K562 (cell line): ENCODE data around the gene MYH9. TPM values are rescaled to one million over a fixed set of nuclear protein-coding genes. Genes with fewer than 3 reads are reported as not detected.

Source experiments
- CCAR2 ChIP-seq: fragments of 200-400 bp; formaldehyde crosslinking; IDR thresholded peaks from 2 replicates; pipeline ENCODE4 v1.6.1; 2017; ENCODE audit warnings: mild to moderate bottlenecking, low read depth, low read length
- CTBP1 ChIP-seq: fragments of 450-650 bp; IDR thresholded peaks from 2 replicates; pipeline ENCODE4 v1.6.1; 2016; ENCODE audit warnings: borderline replicate concordance
- ILK ChIP-seq: fragments of 450-650 bp; IDR thresholded peaks from 2 replicates; pipeline ENCODE4 v1.6.1; 2016; ENCODE audit warnings: missing genetic modification characterization, low read depth, mild to moderate bottlenecking, missing compliant biosample characterization, moderate library complexity, borderline replicate concordance
- KDM4B ChIP-seq, 2 experiments: fragments of 450-650 bp in 1 of 2; sonication (generic) in 1 of 2; IDR thresholded peaks; 2 replicates each; pipeline ENCODE4 v1.6.1; 2016 to 2017; ENCODE audit warnings: borderline replicate concordance in 2 of 2, antibody characterized with exemption in 1 of 2, low read depth in 1 of 2, mild to moderate bottlenecking in 1 of 2
- KLF10 ChIP-seq: fragments of 250-450 bp; sonication (Bioruptor Pico); IDR thresholded peaks from 2 replicates; pipeline ENCODE4 v1.6.1; 2021; ENCODE audit warnings: matching md5 sums
- NUFIP1 ChIP-seq: fragments of 450-650 bp; IDR thresholded peaks from 2 replicates; pipeline ENCODE4 v1.6.1; 2018; ENCODE audit not compliant: partially characterized antibody
- POLR2B ChIP-seq: fragments of 450-650 bp; IDR thresholded peaks from 2 replicates; pipeline ENCODE4 v1.6.1; 2018; ENCODE audit warnings: low read depth; ENCODE audit not compliant: partially characterized antibody
- SIRT6 ChIP-seq: IDR thresholded peaks from one replicate; pipeline ENCODE4 v1.6.1; 2012; ENCODE audit warnings: low read depth, mild to moderate bottlenecking, control low read depth, inconsistent platforms, low read length, moderate library complexity
- TCF3 ChIP-seq: sonication (generic); formaldehyde crosslinking; IDR thresholded peaks from 2 replicates; pipeline ENCODE4 v1.4.0; 2020; ENCODE audit warnings: mild to moderate bottlenecking, missing genetic modification reagents
- ZNF274 ChIP-seq: IDR thresholded peaks from 2 replicates; pipeline ENCODE4 v1.6.1; 2011; ENCODE audit warnings: low read depth, mild to moderate bottlenecking, low read length, moderate library complexity, borderline replicate concordance
- polyA plus RNA-seq, 8 experiments: library from polyadenylated mRNA; depleted of rRNA in 4 of 8; stranded (reverse) in 5 of 8; unstranded in 3 of 8; fragments of >200 nt; fragmentation: Nextera tagmentation in 2 of 8; fragmentation: Illumina TruSeq in 1 of 8; extraction: Ambion mirVana in 2 of 8; extraction: Trizol in 1 of 8; gene quantifications; 2 replicates each; pipeline versions ENCODE4 v1.2.1 to v1.2.3, GENCODE V29; 2011 to 2014; ENCODE audit warnings: inconsistent platforms in 1 of 8, missing spikeins in 1 of 8
- total RNA-seq, 7 experiments: library from RNA; depleted of rRNA in 6 of 7; stranded (reverse); fragments of >200 nt in 6 of 7; fragmentation: Illumina TruSeq in 2 of 7; extraction: Trizol in 2 of 7; gene quantifications; 2 replicates each; pipeline versions ENCODE4 v1.2.1 to v1.2.3, GENCODE V29; 2011 to 2021; ENCODE audit warnings: low replicate concordance in 1 of 7
- TF ChIP-seq, protein P1 (sequence below), 2 experiments: fragments of 450-650 bp in 1 of 2; sonication (generic) in 1 of 2; formaldehyde crosslinking in 1 of 2; IDR thresholded peaks; 2 replicates each; pipeline versions ENCODE4 v1.7.1 to v1.9.0; 2016 to 2022; ENCODE audit warnings: inconsistent platforms in 1 of 2, mild to moderate bottlenecking in 1 of 2, missing genetic modification reagents in 1 of 2
- TF ChIP-seq, protein P2 (sequence below): fragments of 250-450 bp; sonication (Bioruptor Pico); IDR thresholded peaks from 2 replicates; pipeline ENCODE4 v1.8.0; 2021; ENCODE audit warnings: mild to moderate bottlenecking, moderate library complexity
- TF ChIP-seq, protein P3 (sequence below), 3 experiments: IDR thresholded peaks in 2 of 3; conservative IDR thresholded peaks in 1 of 3; 2 replicates each; pipeline ENCODE4 v1.5.1; 2011 to 2012; ENCODE audit warnings: low read length in 3 of 3, mild to moderate bottlenecking in 3 of 3, control low read depth in 2 of 3, improper control_type of control experiment in 1 of 3, inconsistent platforms in 1 of 3, low read depth in 1 of 3, mixed read lengths in 1 of 3, moderate library complexity in 1 of 3; ENCODE audit not compliant: insufficient read depth in 2 of 3

Gene MYH9
- total and polyA plus RNA-seq, 9 of the 15 experiments (the other 6 are each of a cell fraction or from before 2014, with no cell fraction given), result 0.71 to 111 (median 24.6) TPM

DNA sequence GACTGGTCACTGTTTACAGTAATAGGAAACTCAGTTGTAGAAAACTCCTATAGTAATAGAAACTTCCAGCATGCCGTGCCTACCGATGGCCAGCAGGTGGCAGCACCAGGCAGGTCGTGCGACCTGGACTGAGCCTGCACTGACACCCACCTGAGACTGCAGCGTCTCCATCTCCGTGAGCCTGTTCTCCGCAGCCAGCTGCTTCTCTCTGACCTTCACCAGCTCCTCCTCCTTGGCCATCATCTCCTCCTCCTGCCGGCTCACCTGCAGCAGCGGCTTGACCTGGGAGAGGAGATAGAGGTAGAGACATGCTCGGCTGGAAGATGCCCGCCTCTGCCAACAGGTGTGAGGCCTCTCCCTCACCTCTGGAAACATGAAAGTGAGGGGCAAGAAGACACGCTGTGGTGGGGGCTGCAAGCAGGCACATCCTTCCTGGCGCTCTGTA is 86.4 kb downstream of the MYH9 start (continued):
- TF ChIP-seq, protein P1, sequence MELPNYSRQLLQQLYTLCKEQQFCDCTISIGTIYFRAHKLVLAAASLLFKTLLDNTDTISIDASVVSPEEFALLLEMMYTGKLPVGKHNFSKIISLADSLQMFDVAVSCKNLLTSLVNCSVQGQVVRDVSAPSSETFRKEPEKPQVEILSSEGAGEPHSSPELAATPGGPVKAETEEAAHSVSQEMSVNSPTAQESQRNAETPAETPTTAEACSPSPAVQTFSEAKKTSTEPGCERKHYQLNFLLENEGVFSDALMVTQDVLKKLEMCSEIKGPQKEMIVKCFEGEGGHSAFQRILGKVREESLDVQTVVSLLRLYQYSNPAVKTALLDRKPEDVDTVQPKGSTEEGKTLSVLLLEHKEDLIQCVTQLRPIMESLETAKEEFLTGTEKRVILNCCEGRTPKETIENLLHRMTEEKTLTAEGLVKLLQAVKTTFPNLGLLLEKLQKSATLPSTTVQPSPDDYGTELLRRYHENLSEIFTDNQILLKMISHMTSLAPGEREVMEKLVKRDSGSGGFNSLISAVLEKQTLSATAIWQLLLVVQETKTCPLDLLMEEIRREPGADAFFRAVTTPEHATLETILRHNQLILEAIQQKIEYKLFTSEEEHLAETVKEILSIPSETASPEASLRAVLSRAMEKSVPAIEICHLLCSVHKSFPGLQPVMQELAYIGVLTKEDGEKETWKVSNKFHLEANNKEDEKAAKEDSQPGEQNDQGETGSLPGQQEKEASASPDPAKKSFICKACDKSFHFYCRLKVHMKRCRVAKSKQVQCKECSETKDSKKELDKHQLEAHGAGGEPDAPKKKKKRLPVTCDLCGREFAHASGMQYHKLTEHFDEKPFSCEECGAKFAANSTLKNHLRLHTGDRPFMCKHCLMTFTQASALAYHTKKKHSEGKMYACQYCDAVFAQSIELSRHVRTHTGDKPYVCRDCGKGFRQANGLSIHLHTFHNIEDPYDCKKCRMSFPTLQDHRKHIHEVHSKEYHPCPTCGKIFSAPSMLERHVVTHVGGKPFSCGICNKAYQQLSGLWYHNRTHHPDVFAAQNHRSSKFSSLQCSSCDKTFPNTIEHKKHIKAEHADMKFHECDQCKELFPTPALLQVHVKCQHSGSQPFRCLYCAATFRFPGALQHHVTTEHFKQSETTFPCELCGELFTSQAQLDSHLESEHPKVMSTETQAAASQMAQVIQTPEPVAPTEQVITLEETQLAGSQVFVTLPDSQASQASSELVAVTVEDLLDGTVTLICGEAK (IDR thresholded peaks at IDR 0.05), result no peak
- TF ChIP-seq, protein P1 (CRISPR knock-in tag; IDR thresholded peaks at IDR 0.05), result no peak
- no peak for TF ChIP-seq ZNF274
- TF ChIP-seq CTBP1, result 0 out of 2 replicates have a peak, but pooled peaks have one; percentile 31
- no peak for TF ChIP-seq TCF3 (CRISPR knock-in tag)
- TF ChIP-seq POLR2B, result peak; percentile 22
- TF ChIP-seq, protein P2, sequence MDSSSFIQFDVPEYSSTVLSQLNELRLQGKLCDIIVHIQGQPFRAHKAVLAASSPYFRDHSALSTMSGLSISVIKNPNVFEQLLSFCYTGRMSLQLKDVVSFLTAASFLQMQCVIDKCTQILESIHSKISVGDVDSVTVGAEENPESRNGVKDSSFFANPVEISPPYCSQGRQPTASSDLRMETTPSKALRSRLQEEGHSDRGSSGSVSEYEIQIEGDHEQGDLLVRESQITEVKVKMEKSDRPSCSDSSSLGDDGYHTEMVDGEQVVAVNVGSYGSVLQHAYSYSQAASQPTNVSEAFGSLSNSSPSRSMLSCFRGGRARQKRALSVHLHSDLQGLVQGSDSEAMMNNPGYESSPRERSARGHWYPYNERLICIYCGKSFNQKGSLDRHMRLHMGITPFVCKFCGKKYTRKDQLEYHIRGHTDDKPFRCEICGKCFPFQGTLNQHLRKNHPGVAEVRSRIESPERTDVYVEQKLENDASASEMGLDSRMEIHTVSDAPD (CRISPR knock-in tag), result no peak
- TF ChIP-seq KLF10 (CRISPR knock-in tag), result no peak
- no peak for TF ChIP-seq KDM4B (IDR thresholded peaks at IDR 0.05; ENCODE audit: borderline replicate concordance in 2 of 2, low read depth in 1 of 2)
- no peak for TF ChIP-seq NUFIP1
- TF ChIP-seq ILK (tag), result no peak
- TF ChIP-seq, protein P3, sequence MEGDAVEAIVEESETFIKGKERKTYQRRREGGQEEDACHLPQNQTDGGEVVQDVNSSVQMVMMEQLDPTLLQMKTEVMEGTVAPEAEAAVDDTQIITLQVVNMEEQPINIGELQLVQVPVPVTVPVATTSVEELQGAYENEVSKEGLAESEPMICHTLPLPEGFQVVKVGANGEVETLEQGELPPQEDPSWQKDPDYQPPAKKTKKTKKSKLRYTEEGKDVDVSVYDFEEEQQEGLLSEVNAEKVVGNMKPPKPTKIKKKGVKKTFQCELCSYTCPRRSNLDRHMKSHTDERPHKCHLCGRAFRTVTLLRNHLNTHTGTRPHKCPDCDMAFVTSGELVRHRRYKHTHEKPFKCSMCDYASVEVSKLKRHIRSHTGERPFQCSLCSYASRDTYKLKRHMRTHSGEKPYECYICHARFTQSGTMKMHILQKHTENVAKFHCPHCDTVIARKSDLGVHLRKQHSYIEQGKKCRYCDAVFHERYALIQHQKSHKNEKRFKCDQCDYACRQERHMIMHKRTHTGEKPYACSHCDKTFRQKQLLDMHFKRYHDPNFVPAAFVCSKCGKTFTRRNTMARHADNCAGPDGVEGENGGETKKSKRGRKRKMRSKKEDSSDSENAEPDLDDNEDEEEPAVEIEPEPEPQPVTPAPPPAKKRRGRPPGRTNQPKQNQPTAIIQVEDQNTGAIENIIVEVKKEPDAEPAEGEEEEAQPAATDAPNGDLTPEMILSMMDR (IDR thresholded peaks at IDR 0.05 in 2 of 3, conservative IDR thresholded peaks at IDR 0.05 in 1 of 3; ENCODE audit: insufficient read depth in 2 of 3, low read depth in 1 of 3, low read length in 3 of 3), result peak; percentile 76 to 86 (median 82)
- no peak for TF ChIP-seq SIRT6
- no peak for TF ChIP-seq CCAR2
